Hepatocyte (in vitro differentiated cells): ENCODE results near the gene CDH4.

ENCODE experiments used
- CTCF ChIP-seq: fragments of 200-600 bp; sonication (generic); IDR thresholded peaks from 2 replicates; pipeline ENCODE4 v1.5.1; 2016; ENCODE audit warnings: antibody characterized with exemption, mild to moderate bottlenecking; ENCODE audit not compliant: poor library complexity
- EZH2phosphoT487 ChIP-seq: fragments of 200-600 bp; sonication (generic); IDR thresholded peaks from one replicate; pipeline ENCODE4 v1.6.1; 2018; ENCODE audit warnings: antibody characterized with exemption, mild to moderate bottlenecking, low read depth, moderate library complexity; ENCODE audit not compliant: unreplicated experiment, severe bottlenecking

- TF ChIP-seq CTCF: no peak
- TF ChIP-seq EZH2phosphoT487: no peak
Measured at GRCh38 chr20:61704661-61705060, 452.6 kb downstream of the CDH4 start.
